ENCODE measurements around the gene PPTC7. TPM values are rescaled to one million over a fixed set of nuclear protein-coding genes. Genes with fewer than 3 reads are reported as not detected.
A peak's percentile ranks its signal among the peaks of the same experiment; 100 is the strongest.

PPTC7 gene
- total and polyA plus RNA-seq, 2 experiments from 2014 or later, result 8.1 to 11.8 TPM

GRCh38 chr12:110536834-110537604 is 46.1 kb downstream of the PPTC7 start:
- H3K36me3 ChIP-seq (replicated peaks; ENCODE audit: insufficient read depth, low read depth), result no peaks in the 10 kb centered on the region
- no peaks in the 10 kb centered on the region for H3K27me3 ChIP-seq
- H3K4me3 ChIP-seq, result no peak overlapping the region
- WGBS (ENCODE audit: low lambda C conversion rate, missing lambda C conversion rate), result 93% methylated on average over 4 of the region's 4 CpGs
- H2AFZ ChIP-seq, result no peak overlapping the region
- H3K79me2 ChIP-seq, result peaks cover 14% of the 10 kb centered on the region
- TF ChIP-seq EZH2phosphoT487 (IDR thresholded peaks at IDR 0.05; ENCODE audit: low read depth, severe bottlenecking, unreplicated experiment) (no peak), EZH2 (IDR thresholded peaks at IDR 0.05; ENCODE audit: borderline replicate concordance) (no peak), CTCF (IDR thresholded peaks at IDR 0.05; ENCODE audit: poor library complexity) (no peak)
- H3K27ac ChIP-seq, result peak overlapping the region; percentile 65
- H3K4me2 ChIP-seq, result no peak overlapping the region
- no peaks in the 10 kb centered on the region for H3K9me3 ChIP-seq (ENCODE audit: low read depth)
- peaks cover 16% of the 10 kb centered on the region for H3K4me1 ChIP-seq (ENCODE audit: insufficient read depth)
- DNase-seq (ENCODE audit: low spot score), result no peak
- no peaks in the 10 kb centered on the region for H4K20me1 ChIP-seq (ENCODE audit: insufficient read depth, poor library complexity, severe bottlenecking)
- no peaks in the 10 kb centered on the region for H3K9me2 ChIP-seq (replicated peaks; ENCODE audit: insufficient read depth)

GRCh38 chr12:110534811-110535210 is 48.3 kb downstream of the PPTC7 start:
- H3K4me3 ChIP-seq, result no peak overlapping the region
- H3K27ac ChIP-seq, result no peak overlapping the region
- DNase-seq (ENCODE audit: low spot score), result no peak
- H3K4me2 ChIP-seq, result no peak overlapping the region
- no peak overlapping the region for H2AFZ ChIP-seq
- no peaks in the 10 kb centered on the region for H4K20me1 ChIP-seq (ENCODE audit: insufficient read depth, poor library complexity, severe bottlenecking)
- peaks cover 16% of the 10 kb centered on the region for H3K4me1 ChIP-seq (ENCODE audit: insufficient read depth)
- H3K9me2 ChIP-seq (replicated peaks; ENCODE audit: insufficient read depth), result no peaks in the 10 kb centered on the region
- H3K27me3 ChIP-seq, result no peaks in the 10 kb centered on the region
- WGBS (ENCODE audit: low lambda C conversion rate, missing lambda C conversion rate), result 89% methylated on average over 6 of the region's 6 CpGs
- H3K79me2 ChIP-seq, result peaks cover 10% of the 10 kb centered on the region
- no peak for TF ChIP-seq EZH2 (IDR thresholded peaks at IDR 0.05; ENCODE audit: borderline replicate concordance)
- no peak for TF ChIP-seq EZH2phosphoT487 (IDR thresholded peaks at IDR 0.05; ENCODE audit: low read depth, severe bottlenecking, unreplicated experiment)
- no peak for TF ChIP-seq CTCF (IDR thresholded peaks at IDR 0.05; ENCODE audit: poor library complexity)
- no peaks in the 10 kb centered on the region for H3K36me3 ChIP-seq (replicated peaks; ENCODE audit: insufficient read depth, low read depth)
- H3K9me3 ChIP-seq (ENCODE audit: low read depth), result no peaks in the 10 kb centered on the region

DNA sequence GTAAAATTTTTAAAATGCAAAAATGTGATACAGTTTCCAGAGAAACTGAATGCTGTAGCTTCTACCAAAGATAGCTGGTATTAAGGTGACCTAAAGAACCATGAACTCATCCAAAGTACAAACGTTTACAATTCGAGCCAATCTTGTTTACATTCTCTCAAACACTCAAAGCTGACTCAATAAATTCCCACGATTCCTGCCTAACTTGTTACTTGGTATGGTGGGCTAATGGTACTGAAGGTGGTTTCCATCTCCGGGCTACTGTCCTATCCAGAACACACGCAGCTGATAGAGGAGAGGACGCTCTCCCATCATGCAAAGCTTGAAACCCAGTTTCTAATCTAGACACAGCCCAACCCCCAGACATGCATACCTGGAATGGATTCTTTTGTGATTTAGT is 49.5 kb downstream of the PPTC7 start:
- H3K27ac ChIP-seq, result peak overlapping the region; percentile 26
- TF ChIP-seq CTCF (IDR thresholded peaks at IDR 0.05; ENCODE audit: poor library complexity), result no peak
- no peak for TF ChIP-seq EZH2phosphoT487 (IDR thresholded peaks at IDR 0.05; ENCODE audit: low read depth, severe bottlenecking, unreplicated experiment)
- no peak for TF ChIP-seq EZH2 (IDR thresholded peaks at IDR 0.05; ENCODE audit: borderline replicate concordance)
- H3K79me2 ChIP-seq, result peaks cover 10% of the 10 kb centered on the region
- H4K20me1 ChIP-seq (ENCODE audit: insufficient read depth, poor library complexity, severe bottlenecking), result no peaks in the 10 kb centered on the region
- DNase-seq (ENCODE audit: low spot score), result peak; percentile 20
- peak overlapping the region; percentile 12 for H3K4me2 ChIP-seq
- no peaks in the 10 kb centered on the region for H3K9me3 ChIP-seq (ENCODE audit: low read depth)
- H2AFZ ChIP-seq, result no peak overlapping the region
- no peak overlapping the region for H3K4me3 ChIP-seq
- WGBS (ENCODE audit: low lambda C conversion rate, missing lambda C conversion rate), result 32% methylated on average over 6 of the region's 6 CpGs
- H3K36me3 ChIP-seq (replicated peaks; ENCODE audit: insufficient read depth, low read depth), result no peaks in the 10 kb centered on the region
- no peaks in the 10 kb centered on the region for H3K9me2 ChIP-seq (replicated peaks; ENCODE audit: insufficient read depth)
- peaks cover 16% of the 10 kb centered on the region for H3K4me1 ChIP-seq (ENCODE audit: insufficient read depth)
- H3K27me3 ChIP-seq, result no peaks in the 10 kb centered on the region

Data from hepatocyte (in vitro differentiated cells).